Superior temporal gyrus (tissue), 1 donor: ENCODE results near the gene AGA.

Source experiments
- DNase-seq: peaks from one replicate; pipeline ENCODE4 v3.0.0-alpha.2; 2016; ENCODE audit errors: extremely low spot score

AGA gene

GRCh38 chr4:177447417-177448004, 5.3 kb upstream of the AGA start:
- DNase-seq: no peak

GRCh38 chr4:177446586-177446985, 4.3 kb upstream of the AGA start:
- DNase-seq: no peak

- no peak for DNase-seq
These were observed 2.9 kb upstream of the AGA start for GRCh38 chr4:177444911-177445736.

- DNase-seq: peak; percentile 38
These were observed 1.0 kb downstream of the AGA start for GRCh38 chr4:177441061-177441802.

- no peak for DNase-seq
These were observed 5.8 kb downstream of the AGA start for GRCh38 chr4:177436456-177436855.

- no peak for DNase-seq
These were observed 7.6 kb downstream of the AGA start for GRCh38 chr4:177434667-177435066.

- no peak for DNase-seq
These were observed 15.0 kb downstream of the AGA start for GRCh38 chr4:177427192-177427591.

- no peak for DNase-seq
These were observed 22.8 kb downstream of the AGA start for GRCh38 chr4:177419434-177419833.

GRCh38 chr4:177413656-177414055, 28.6 kb downstream of the AGA start:
- DNase-seq: no peak

GRCh38 chr4:177413076-177413475, 29.2 kb downstream of the AGA start:
- no peak for DNase-seq

- DNase-seq: no peak
These were observed 30.2 kb downstream of the AGA start for GRCh38 chr4:177411996-177412395.

GRCh38 chr4:177410566-177410965, 31.7 kb downstream of the AGA start:
- no peak for DNase-seq

- DNase-seq: no peak
These were observed 34.2 kb downstream of the AGA start for GRCh38 chr4:177408023-177408422.

- DNase-seq: no peak
These were observed 36.7 kb downstream of the AGA start for GRCh38 chr4:177405508-177405907.

GRCh38 chr4:177404986-177405385, 37.3 kb downstream of the AGA start:
- no peak for DNase-seq

GRCh38 chr4:177404342-177404741, 37.9 kb downstream of the AGA start:
- DNase-seq: no peak

- DNase-seq: no peak
These were observed 38.5 kb downstream of the AGA start for GRCh38 chr4:177403746-177404145.

- DNase-seq: no peak
These were observed 40.5 kb downstream of the AGA start for GRCh38 chr4:177401658-177402273.

GRCh38 chr4:177400030-177400429, 42.2 kb downstream of the AGA start:
- no peak for DNase-seq

- DNase-seq: no peak
These were observed 45.9 kb downstream of the AGA start for GRCh38 chr4:177396352-177396751.

- DNase-seq: no peak
These were observed 49.0 kb downstream of the AGA start for GRCh38 chr4:177393236-177393635.

GRCh38 chr4:177391953-177392352, 50.3 kb downstream of the AGA start:
- no peak for DNase-seq
